ENCODE data around the gene ITLN2. TPM values are rescaled to one million over a fixed set of nuclear protein-coding genes. Genes with fewer than 3 reads are reported as not detected.
A peak's percentile ranks its signal among the peaks of the same experiment; 100 is the strongest.

ITLN2 gene
- total and polyA plus RNA-seq, 2 experiments from 2014 or later: 8.0 to 12.8 TPM

GRCh38 chr1:160951443-160952128 lies 3.0 kb downstream of the ITLN2 start:
- H3K4me1 Mint-ChIP-seq: peaks cover 52% of the 10 kb centered on the region
- no peak overlapping the region for H2AFZ ChIP-seq

GRCh38 chr1:160950657-160951056 lies 4.0 kb downstream of the ITLN2 start:
- Mint-ChIP-seq H3K27ac (no peak overlapping the region), H3K27me3 (ENCODE audit: insufficient read depth, low read depth, poor library complexity) (peaks cover 3% of the 10 kb centered on the region), H3K4me3 (no peak overlapping the region), H3K4me1 (peaks cover 52% of the 10 kb centered on the region), H3K36me3 (ENCODE audit: low read depth) (no peaks in the 10 kb centered on the region; the same call in 2 of the 3 replicates), H3K9me3 (no peaks in the 10 kb centered on the region)
- no peak overlapping the region for H3K27ac ChIP-seq (ENCODE audit: low read depth)
- DNase-seq (ENCODE audit: low spot score): no peak
- no peaks in the 10 kb centered on the region for H3K27me3 ChIP-seq (ENCODE audit: insufficient read depth)
- no peaks in the 10 kb centered on the region for H3F3A ChIP-seq (replicated peaks; ENCODE audit: low read depth)
- no peaks in the 10 kb centered on the region for H3K79me2 ChIP-seq (replicated peaks; ENCODE audit: insufficient read depth)
- no peak overlapping the region for H2AFZ ChIP-seq
- no peaks in the 10 kb centered on the region for H3K9me2 ChIP-seq (ENCODE audit: insufficient read depth)
- no peaks in the 10 kb centered on the region for H3K36me3 ChIP-seq (ENCODE audit: insufficient read depth)
- no peaks in the 10 kb centered on the region for H4K20me1 ChIP-seq (replicated peaks; ENCODE audit: insufficient read depth)
- no peak overlapping the region for H3K4me3 ChIP-seq
- H3K4me1 ChIP-seq (ENCODE audit: insufficient read depth): peaks cover 7% of the 10 kb centered on the region
- H3K4me2 ChIP-seq: no peak overlapping the region
- ATAC-seq: no peak
- no peak for TF ChIP-seq REST (IDR thresholded peaks at IDR 0.05; ENCODE audit: unreplicated experiment)
- TF ChIP-seq ZNF462 (CRISPR knock-in tag; IDR thresholded peaks at IDR 0.05): no peak
- no peak for TF ChIP-seq ZNF114 (CRISPR knock-in tag; IDR thresholded peaks at IDR 0.05)
- no peak for TF ChIP-seq CREB1 (CRISPR knock-in tag; IDR thresholded peaks at IDR 0.05; ENCODE audit: low read depth)

More at GRCh38 chr1:160951443-160952128, 3.0 kb downstream of the ITLN2 start:
- DNase-seq (ENCODE audit: low spot score) (peak; percentile 85), ATAC-seq (peak; percentile 73)
- H3K27ac ChIP-seq (ENCODE audit: low read depth): no peak overlapping the region
- H3K36me3 ChIP-seq (ENCODE audit: insufficient read depth): no peaks in the 10 kb centered on the region
- Mint-ChIP-seq H3K4me3 (no peak overlapping the region), H3K27me3 (ENCODE audit: insufficient read depth, low read depth, poor library complexity) (peaks cover 3% of the 10 kb centered on the region), H3K27ac (no peak overlapping the region), H3K36me3 (ENCODE audit: low read depth) (no peaks in the 10 kb centered on the region; the same call in 2 of the 3 replicates), H3K9me3 (no peaks in the 10 kb centered on the region)
- H4K20me1 ChIP-seq (replicated peaks; ENCODE audit: insufficient read depth): no peaks in the 10 kb centered on the region
- H3K4me3 ChIP-seq: no peak overlapping the region
- no peak overlapping the region for H3K4me2 ChIP-seq
- H3F3A ChIP-seq (replicated peaks; ENCODE audit: low read depth): no peaks in the 10 kb centered on the region
- TF ChIP-seq NANOG (IDR thresholded peaks at IDR 0.05; ENCODE audit: borderline replicate concordance) (no peak), CTCF (conservative IDR thresholded peaks at IDR 0.05; ENCODE audit: low read depth in 2 of 2) (peak; percentile 90 to 93)
- H3K4me1 ChIP-seq (ENCODE audit: insufficient read depth): peaks cover 7% of the 10 kb centered on the region
- H3K27me3 ChIP-seq (ENCODE audit: insufficient read depth): no peaks in the 10 kb centered on the region
- H3K9me2 ChIP-seq (ENCODE audit: insufficient read depth): no peaks in the 10 kb centered on the region
- H3K79me2 ChIP-seq (replicated peaks; ENCODE audit: insufficient read depth): no peaks in the 10 kb centered on the region
